Mesodermal cell (in vitro differentiated cells): ENCODE data around the gene DEPP1.

ENCODE experiments used
- H3K27ac ChIP-seq: 2 replicates; pipeline ENCODE4 v1.7.0; 2013; ENCODE audit warnings: mild to moderate bottlenecking, low read depth, low read length, moderate library complexity; ENCODE audit not compliant: severe bottlenecking
- H3K36me3 ChIP-seq: 2 replicates; pipeline ENCODE4 v1.7.1; 2013; ENCODE audit warnings: mild to moderate bottlenecking, low read length, moderate library complexity; ENCODE audit not compliant: control insufficient read depth, insufficient read depth
- H3K4me1 ChIP-seq: one replicate; pipeline ENCODE4 v1.7.1; 2013; ENCODE audit warnings: mild to moderate bottlenecking, low read length; ENCODE audit not compliant: insufficient read depth, control insufficient read depth, poor library complexity, severe bottlenecking
- H3K4me3 ChIP-seq: 2 replicates; pipeline ENCODE4 v1.7.0; 2013; ENCODE audit warnings: low read length, control low read depth, mild to moderate bottlenecking; ENCODE audit not compliant: insufficient read depth, poor library complexity, severe bottlenecking; ENCODE audit errors: extremely low read depth
- H3K9me3 ChIP-seq: 2 replicates; pipeline ENCODE4 v1.7.1; 2013; ENCODE audit warnings: mild to moderate bottlenecking, low read length, moderate library complexity; ENCODE audit not compliant: control insufficient read depth
- WGBS, 2 experiments: methylation state at CpG; one replicate each; pipeline ENCODE4 v1.1.5; 2013; ENCODE audit warnings: missing lambda C conversion rate in 2 of 2; ENCODE audit not compliant: insufficient coverage in 2 of 2; 5-methylcytosine and 5-hydroxymethylcytosine counted together

DEPP1 gene

GRCh38 chr10:44965104-44965503 lies 13.5 kb downstream of the DEPP1 start:
- no peak overlapping the region for H3K27ac ChIP-seq
- peaks cover 51% of the 10 kb centered on the region for H3K4me1 ChIP-seq
- no peak overlapping the region for H3K4me3 ChIP-seq
- no CpG with 5 or more reads among the region's 1 CpG for WGBS, 2 experiments
- no peaks in the 10 kb centered on the region for H3K36me3 ChIP-seq
- H3K9me3 ChIP-seq: no peaks in the 10 kb centered on the region

GRCh38 chr10:44963772-44964633 lies 14.6 kb downstream of the DEPP1 start:
- Histone ChIP-seq H3K4me1 (peaks cover 51% of the 10 kb centered on the region), H3K36me3 (no peaks in the 10 kb centered on the region), H3K27ac (peak overlapping the region; percentile 84), H3K9me3 (no peaks in the 10 kb centered on the region), H3K4me3 (no peak overlapping the region)
- WGBS, 2 experiments: 56 to 69% methylated on average over 11 to 12 of the region's 15 CpGs

DNA sequence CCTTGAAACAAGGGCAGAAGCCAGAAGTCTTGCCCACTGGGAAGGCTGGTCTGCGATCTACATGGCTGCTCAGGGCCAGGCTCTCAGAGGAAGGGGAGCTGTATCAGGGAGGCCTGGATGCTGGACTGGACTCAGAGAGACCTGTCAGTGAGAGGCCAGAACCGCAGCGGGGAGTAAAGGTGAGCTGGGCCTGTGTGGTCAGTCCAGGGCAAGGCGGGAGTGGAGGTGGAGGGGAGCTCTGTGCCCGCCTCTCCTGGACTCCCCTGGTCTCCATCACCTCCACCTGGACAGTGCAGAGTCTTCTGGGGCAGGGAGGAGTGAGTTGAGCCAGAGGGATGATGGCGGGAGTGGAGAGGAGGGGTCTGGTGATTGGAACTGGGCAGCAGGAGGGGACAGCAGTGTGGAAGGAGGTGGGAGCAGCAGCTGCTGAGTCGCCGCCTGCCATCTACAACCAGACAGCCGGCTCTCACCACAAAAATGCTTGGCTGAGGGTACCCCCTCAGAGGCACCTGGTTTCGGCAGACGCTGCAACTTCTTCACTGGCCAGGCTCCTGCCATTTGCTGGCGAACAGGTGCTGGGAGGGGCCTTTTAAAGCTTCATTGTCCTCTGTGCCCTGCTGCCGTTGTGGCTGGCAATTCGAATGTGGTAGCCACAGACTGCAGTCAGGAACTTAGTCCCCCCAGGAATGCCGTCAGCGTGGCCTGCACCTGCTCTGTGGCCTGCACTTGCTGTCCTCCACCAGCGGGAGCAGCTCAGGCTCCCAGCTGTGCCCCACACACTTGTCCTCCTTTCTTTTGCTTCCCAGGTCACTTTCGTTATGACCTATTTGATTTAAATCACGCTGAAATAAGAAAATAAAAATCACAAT lies 15.5 kb downstream of the DEPP1 start:
- H3K4me1 ChIP-seq: peaks cover 57% of the 10 kb centered on the region
- H3K4me3 ChIP-seq: no peak overlapping the region
- 56 to 76% methylated on average over 12 to 14 of the region's 19 CpGs for WGBS, 2 experiments
- H3K36me3 ChIP-seq: no peaks in the 10 kb centered on the region
- no peak overlapping the region for H3K27ac ChIP-seq
- H3K9me3 ChIP-seq: no peaks in the 10 kb centered on the region

DNA sequence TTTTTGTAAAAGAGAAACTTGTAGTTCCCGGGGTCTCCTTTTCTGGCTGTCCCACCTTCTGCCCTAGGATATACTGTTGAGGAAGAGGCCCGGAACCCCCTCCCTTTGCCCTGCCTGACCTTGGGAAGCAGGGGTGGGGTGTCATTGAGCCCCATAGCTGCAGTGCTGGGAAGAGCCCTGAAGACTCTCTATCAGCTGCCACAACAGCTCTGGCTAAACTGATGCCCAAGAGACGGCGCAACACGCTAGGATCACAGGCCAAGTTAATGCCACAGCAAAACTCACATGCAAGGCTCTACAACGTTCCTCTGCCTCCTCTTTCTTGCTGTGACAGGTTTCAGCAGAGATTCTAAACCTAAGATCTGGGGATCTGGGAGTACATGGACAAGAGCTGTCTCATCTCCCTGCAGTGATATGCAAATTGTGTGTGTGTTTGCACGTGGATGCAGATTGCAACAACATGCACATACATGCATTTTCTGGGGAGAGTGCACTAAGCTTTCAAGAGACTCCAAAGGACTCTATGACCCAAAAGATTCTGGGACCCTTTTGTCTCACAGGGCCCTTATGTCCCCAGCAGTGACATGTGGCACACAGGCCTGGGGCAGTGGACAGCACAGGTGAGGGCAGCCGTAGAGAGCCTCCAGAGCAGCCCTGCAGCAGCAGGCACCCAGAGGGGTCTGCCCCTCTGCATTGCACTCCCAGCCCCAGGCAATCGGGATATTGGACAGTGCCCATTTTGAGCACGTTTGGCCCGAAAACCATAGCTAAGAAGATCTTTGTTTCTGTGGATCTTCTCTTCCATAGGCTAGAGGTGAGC lies 16.5 kb downstream of the DEPP1 start:
- Histone ChIP-seq H3K4me1 (peaks cover 50% of the 10 kb centered on the region), H3K9me3 (no peaks in the 10 kb centered on the region), H3K27ac (no peak overlapping the region), H3K4me3 (no peak overlapping the region), H3K36me3 (no peaks in the 10 kb centered on the region)
- 87 to 91% methylated on average over 9 of the region's 11 CpGs for WGBS, 2 experiments

DNA sequence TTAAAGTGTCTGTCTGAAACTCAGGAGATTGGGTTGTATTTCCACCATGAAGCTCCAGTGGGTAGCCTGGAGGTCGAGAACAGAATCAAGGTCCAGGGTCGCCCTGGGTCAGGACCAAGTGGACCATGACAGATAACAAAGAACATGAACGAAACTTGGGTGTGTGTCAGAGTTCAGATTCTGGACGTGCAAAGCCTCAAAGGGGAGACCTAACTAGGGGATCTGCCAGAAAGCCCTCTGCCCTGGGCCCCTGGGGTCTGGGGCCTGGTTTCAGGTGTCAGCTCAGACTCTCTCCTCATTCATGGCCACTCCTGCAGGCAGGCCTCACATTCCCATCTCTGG lies 17.4 kb downstream of the DEPP1 start:
- Histone ChIP-seq H3K27ac (no peak overlapping the region), H3K4me1 (peaks cover 41% of the 10 kb centered on the region)
- 68 to 80% methylated on average over 4 of the region's 4 CpGs for WGBS, 2 experiments

GRCh38 chr10:44960482-44961229 lies 18.0 kb downstream of the DEPP1 start:
- Histone ChIP-seq H3K27ac (no peak overlapping the region), H3K4me3 (peak overlapping the region; percentile 61), H3K9me3 (peaks cover 4% of the 10 kb centered on the region), H3K4me1 (peaks cover 35% of the 10 kb centered on the region), H3K36me3 (peaks cover under 1% of the 10 kb centered on the region)
- WGBS, 2 experiments: 80 to 85% methylated on average over 4 to 7 of the region's 7 CpGs

More for the DNA sequence above, 17.4 kb downstream of the DEPP1 start:
- Histone ChIP-seq H3K36me3 (no peaks in the 10 kb centered on the region), H3K9me3 (peaks cover 4% of the 10 kb centered on the region), H3K4me3 (no peak overlapping the region)

GRCh38 chr10:44960088-44960460 lies 18.5 kb downstream of the DEPP1 start:
- H3K4me3 ChIP-seq: peak overlapping the region; percentile 61
- peaks cover 30% of the 10 kb centered on the region for H3K4me1 ChIP-seq
- H3K27ac ChIP-seq: peak overlapping the region; percentile 64
- 34 to 46% methylated on average over 5 of the region's 8 CpGs for WGBS, 2 experiments
- peaks cover 4% of the 10 kb centered on the region for H3K9me3 ChIP-seq
- peaks cover 2% of the 10 kb centered on the region for H3K36me3 ChIP-seq

GRCh38 chr10:44959247-44960087 lies 19.1 kb downstream of the DEPP1 start, which contains the start of gene RASSF4:
RASSF4 (plus strand) TSS chr10:44959802; CDS start chr10:44970203, 10,401 bp downstream.
- H3K36me3 ChIP-seq: peaks cover 2% of the 10 kb centered on the region
- H3K9me3 ChIP-seq: peaks cover 4% of the 10 kb centered on the region
- H3K27ac ChIP-seq: peak within 1 kb of the TSS; percentile 93
- peak within 1 kb of the TSS; percentile 61 for H3K4me3 ChIP-seq
- H3K4me1 ChIP-seq: peaks cover 24% of the 10 kb centered on the region
- 2% methylated on average over 42 to 44 of the region's 74 CpGs for WGBS, 2 experiments

- 7% methylated on average over 3 to 4 of the region's 6 CpGs for WGBS, 2 experiments
- H3K4me3 ChIP-seq: peak overlapping the region; percentile 61
- H3K27ac ChIP-seq: peak overlapping the region; percentile 93
- H3K9me3 ChIP-seq: peaks cover 4% of the 10 kb centered on the region
- H3K4me1 ChIP-seq: peaks cover 18% of the 10 kb centered on the region
- H3K36me3 ChIP-seq: peaks cover 2% of the 10 kb centered on the region
Observed at GRCh38 chr10:44958898-44959246, 19.7 kb downstream of the DEPP1 start.
